ENCODE results near the gene SYTL2.
"Not testable (repeated sequence)": the region's sequence is repeated elsewhere in the genome, so short reads cannot be mapped to it uniquely, and the experiment has no call there.

GRCh38 chr11:85780780-85781517 is 30.0 kb downstream of the SYTL2 start:
- not testable (repeated sequence) for TF ChIP-seq POLR2A (IDR thresholded peaks at IDR 0.05); CTCF (IDR thresholded peaks at IDR 0.05 in 8 of 11, conservative IDR thresholded peaks at IDR 0.05 in 3 of 11); POLR2AphosphoS5 (IDR thresholded peaks at IDR 0.05)
